Peyer's patch (tissue), 4 donors: ENCODE data around the gene VSTM4. TPM values are rescaled to one million over a fixed set of nuclear protein-coding genes. Genes with fewer than 3 reads are reported as not detected.
A peak's percentile ranks its signal among the peaks of the same experiment; 100 is the strongest.

ENCODE experiments used
- DNase-seq, 3 donors: peaks; one replicate each; pipeline ENCODE4 v3.0.0-alpha.2; 2017 to 2019
- H3K27ac ChIP-seq, 4 donors: fragments of 200-600 bp; sonication (generic); one replicate each; pipeline ENCODE4 v1.5.1; 2016 to 2019
- H3K27me3 ChIP-seq, 2 donors: fragments of 200-600 bp; sonication (generic); one replicate each; pipeline ENCODE4 v1.5.1; 2019
- H3K36me3 ChIP-seq, 3 donors: fragments of 200-600 bp; sonication (generic); one replicate each; pipeline ENCODE4 v1.5.1; 2016 to 2019
- H3K4me1 ChIP-seq, 4 donors: fragments of 200-600 bp; sonication (generic); one replicate each; pipeline ENCODE4 v1.5.1; 2016 to 2019
- H3K4me3 ChIP-seq, 4 donors: fragments of 200-600 bp; sonication (generic); 1 replicate in 3 of 4; 2 replicates in 1 of 4; pipeline ENCODE4 v1.5.1; 2016 to 2019; ENCODE audit warnings: mild to moderate bottlenecking in 1 of 4
- H3K9me3 ChIP-seq, 4 donors: fragments of 200-600 bp; sonication (generic); one replicate each; pipeline ENCODE4 v1.5.1; 2016 to 2019; ENCODE audit warnings: mild to moderate bottlenecking in 1 of 4
- POLR2A ChIP-seq, 2 donors: fragments of 450-650 bp; IDR thresholded peaks; one replicate each; pipeline ENCODE4 v1.5.1; 2017; ENCODE audit warnings: antibody characterized with exemption in 2 of 2, mild to moderate bottlenecking in 2 of 2, moderate library complexity in 2 of 2
- small RNA-seq, 2 donors: library from RNA; depleted of rRNA; stranded (forward); fragments of <200 nt; gene quantifications; one replicate each; pipeline ENCODE3, GENCODE V24; 2016
- total RNA-seq, 4 donors: library from RNA; depleted of rRNA; stranded (reverse); fragments of >200 nt; gene quantifications; one replicate each; pipeline ENCODE4 v1.1.0, GENCODE V29; 2016
- TF ChIP-seq, protein P1 (sequence below), 6 experiments: fragments of 450-650 bp in 4 of 6; fragments of 200-600 bp in 2 of 6; sonication (generic) in 1 of 6; IDR thresholded peaks; one replicate each; pipeline ENCODE4 v1.5.1; 2017 to 2019; ENCODE audit warnings: antibody characterized with exemption in 6 of 6, mild to moderate bottlenecking in 3 of 6, moderate library complexity in 1 of 6

Gene VSTM4
- total RNA-seq, 4 donors from 2014 or later, result 1.7 to 4.7 (median 3.8) TPM

- Histone ChIP-seq H3K4me1 (no peaks in the 10 kb centered on the region), H3K9me3 (no peaks in the 10 kb centered on the region), H3K36me3 (no peaks in the 10 kb centered on the region), H3K4me3 (no peak overlapping the region), H3K27me3 (no peaks in the 10 kb centered on the region), H3K27ac (no peak overlapping the region)
- DNase-seq, result peak in 1 of 3 donors; percentile 22
- TF ChIP-seq, protein P1, sequence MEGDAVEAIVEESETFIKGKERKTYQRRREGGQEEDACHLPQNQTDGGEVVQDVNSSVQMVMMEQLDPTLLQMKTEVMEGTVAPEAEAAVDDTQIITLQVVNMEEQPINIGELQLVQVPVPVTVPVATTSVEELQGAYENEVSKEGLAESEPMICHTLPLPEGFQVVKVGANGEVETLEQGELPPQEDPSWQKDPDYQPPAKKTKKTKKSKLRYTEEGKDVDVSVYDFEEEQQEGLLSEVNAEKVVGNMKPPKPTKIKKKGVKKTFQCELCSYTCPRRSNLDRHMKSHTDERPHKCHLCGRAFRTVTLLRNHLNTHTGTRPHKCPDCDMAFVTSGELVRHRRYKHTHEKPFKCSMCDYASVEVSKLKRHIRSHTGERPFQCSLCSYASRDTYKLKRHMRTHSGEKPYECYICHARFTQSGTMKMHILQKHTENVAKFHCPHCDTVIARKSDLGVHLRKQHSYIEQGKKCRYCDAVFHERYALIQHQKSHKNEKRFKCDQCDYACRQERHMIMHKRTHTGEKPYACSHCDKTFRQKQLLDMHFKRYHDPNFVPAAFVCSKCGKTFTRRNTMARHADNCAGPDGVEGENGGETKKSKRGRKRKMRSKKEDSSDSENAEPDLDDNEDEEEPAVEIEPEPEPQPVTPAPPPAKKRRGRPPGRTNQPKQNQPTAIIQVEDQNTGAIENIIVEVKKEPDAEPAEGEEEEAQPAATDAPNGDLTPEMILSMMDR (IDR thresholded peaks at IDR 0.05), result no peak
- TF ChIP-seq POLR2A (IDR thresholded peaks at IDR 0.05), result no peak
Measured at GRCh38 chr10:48965460-48965859, 149.9 kb downstream of the VSTM4 start.

Small RNA genes lying within 50 kb of the gene (small RNA-seq; reads per million reads assigned to genes)
- 0 reads per million in 2 donors for gene MIR4294

Other genes starting within 250 kb of the VSTM4 start
- 1 to 10 TPM in 1 of 4 donors, not detected in 3; 1.7 TPM for gene LRRC18, start 175.7 kb downstream of the VSTM4 start, total RNA-seq
- gene FAM170B, start 18.5 kb upstream of the VSTM4 start, total RNA-seq, result not detected
- gene TMEM273, start 72.9 kb upstream of the VSTM4 start, total RNA-seq, result 10 to 100 TPM in 2 of 4 donors, 1 to 10 TPM in 2; 2.7 to 16.2 (median 10.2) TPM
- gene C10orf71, start 183.6 kb upstream of the VSTM4 start, total RNA-seq, result not detected